Testis (tissue), 3 donors: Measurements from ENCODE around the gene SLC9A6. TPM values are rescaled to one million over a fixed set of nuclear protein-coding genes. Genes with fewer than 3 reads are reported as not detected.

Experiments
- DNase-seq: peaks from one replicate; pipeline ENCODE4 v3.0.0-alpha.2; 2019
- H3K27ac ChIP-seq, 2 donors: fragments of 200-600 bp; sonication (generic); one replicate each; pipeline ENCODE4 v1.5.1; 2019
- H3K27me3 ChIP-seq: fragments of 200-600 bp; sonication (generic); one replicate; pipeline ENCODE4 v1.5.1; 2019
- H3K36me3 ChIP-seq: fragments of 200-600 bp; sonication (generic); one replicate; pipeline ENCODE4 v1.5.1; 2017; ENCODE audit warnings: low read depth; ENCODE audit errors: missing control alignments
- H3K4me1 ChIP-seq: fragments of 200-600 bp; sonication (generic); one replicate; pipeline ENCODE4 v1.5.1; 2019
- H3K4me3 ChIP-seq, 2 donors: fragments of 200-600 bp; sonication (generic); one replicate each; pipeline ENCODE4 v1.5.1; 2017 to 2019
- H3K9me3 ChIP-seq: fragments of 200-600 bp; sonication (generic); one replicate; pipeline ENCODE4 v1.5.1; 2017
- POLR2A ChIP-seq: fragments of 450-650 bp; IDR thresholded peaks from one replicate; pipeline ENCODE4 v1.6.1; 2017; ENCODE audit warnings: antibody characterized with exemption, mild to moderate bottlenecking, moderate library complexity
- WGBS, 2 donors: methylation state at CpG; one replicate each; pipeline ENCODE4 v1.1.5; 2018; 5-methylcytosine and 5-hydroxymethylcytosine counted together
- intact Hi-C: fragments of 100-400 bp; cut with DNase I; formaldehyde crosslinking; loops from one replicate; pipeline ENCODE4 v1.15.1; 2023; ENCODE audit warnings: low total_unique reads
- polyA plus RNA-seq: library from polyadenylated mRNA; stranded (reverse); fragments of 350-450 nt; fragmentation: Illumina TruSeq; extraction: RNeasy Lipid Tissue Mini Kit (QIAGEN cat#74804); gene quantifications from one replicate; pipeline ENCODE4 v1.2.3, GENCODE V29; 2014; ENCODE audit warnings: low read depth, low replicate concordance; ENCODE audit not compliant: insufficient read depth
- total RNA-seq, 2 donors: library from RNA; depleted of rRNA; stranded (reverse); fragments of >200 nt; gene quantifications; one replicate each; pipeline ENCODE4 v1.2.3, GENCODE V29; 2016
- TF ChIP-seq, protein P1 (sequence below), 3 experiments: fragments of 450-650 bp in 2 of 3; fragments of 200-600 bp in 1 of 3; sonication (generic) in 1 of 3; IDR thresholded peaks; one replicate each; pipeline ENCODE4 v1.5.1; 2016 to 2019; ENCODE audit warnings: antibody characterized with exemption in 3 of 3, mild to moderate bottlenecking in 2 of 3, moderate library complexity in 1 of 3

Gene SLC9A6
- total and polyA plus RNA-seq, 3 donors from 2014 or later: 13.0 to 19.9 (median 18.3) TPM

DNA sequence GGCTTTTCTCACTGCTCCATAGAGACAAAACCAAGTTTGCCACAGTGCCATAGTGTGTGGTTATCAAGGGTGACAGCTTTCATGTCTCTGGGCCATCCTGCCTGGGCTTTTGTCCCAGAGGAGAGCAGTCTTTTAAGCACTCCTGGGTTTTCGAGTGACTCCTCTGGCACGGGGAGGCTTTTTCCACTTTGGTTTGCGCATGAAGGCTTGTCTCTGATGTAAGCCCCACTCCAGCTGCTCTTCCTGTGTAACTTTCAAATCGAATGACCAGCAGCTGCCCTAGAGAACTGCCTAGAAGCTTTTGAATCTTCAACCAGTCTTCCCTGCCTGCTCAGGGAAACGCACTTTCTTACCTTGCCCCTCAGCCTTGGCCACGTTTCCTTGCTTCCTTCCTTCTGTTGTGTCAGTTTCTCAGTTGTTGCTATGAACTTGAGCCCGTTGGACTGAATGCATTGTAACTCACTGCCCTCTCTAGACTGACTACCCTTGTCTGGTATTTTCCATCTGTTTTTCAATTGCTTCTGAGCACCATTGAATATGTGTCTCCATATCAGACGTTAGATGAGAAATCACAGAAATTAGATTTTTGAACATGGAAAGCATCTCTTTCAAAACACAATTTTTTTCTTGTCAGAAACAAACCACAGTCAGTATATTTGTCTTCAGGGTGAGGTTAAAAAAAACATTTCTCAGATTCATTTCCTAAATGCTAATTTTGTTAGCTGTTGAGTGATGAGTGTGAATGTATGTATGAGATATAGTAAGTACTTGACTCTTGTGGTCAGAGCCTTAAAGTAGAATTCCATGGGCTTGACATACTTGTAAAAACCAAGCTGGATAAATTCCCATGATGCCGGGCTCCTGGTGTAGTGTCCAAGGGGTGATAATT is 45.3 kb downstream of the SLC9A6 start:
- no peaks in the 10 kb centered on the region for H3K36me3 ChIP-seq
- intact Hi-C loops: no loop called here
- WGBS, 2 donors: 84 to 86% methylated on average over 5 to 9 of the region's 9 CpGs
- TF ChIP-seq, protein P1, sequence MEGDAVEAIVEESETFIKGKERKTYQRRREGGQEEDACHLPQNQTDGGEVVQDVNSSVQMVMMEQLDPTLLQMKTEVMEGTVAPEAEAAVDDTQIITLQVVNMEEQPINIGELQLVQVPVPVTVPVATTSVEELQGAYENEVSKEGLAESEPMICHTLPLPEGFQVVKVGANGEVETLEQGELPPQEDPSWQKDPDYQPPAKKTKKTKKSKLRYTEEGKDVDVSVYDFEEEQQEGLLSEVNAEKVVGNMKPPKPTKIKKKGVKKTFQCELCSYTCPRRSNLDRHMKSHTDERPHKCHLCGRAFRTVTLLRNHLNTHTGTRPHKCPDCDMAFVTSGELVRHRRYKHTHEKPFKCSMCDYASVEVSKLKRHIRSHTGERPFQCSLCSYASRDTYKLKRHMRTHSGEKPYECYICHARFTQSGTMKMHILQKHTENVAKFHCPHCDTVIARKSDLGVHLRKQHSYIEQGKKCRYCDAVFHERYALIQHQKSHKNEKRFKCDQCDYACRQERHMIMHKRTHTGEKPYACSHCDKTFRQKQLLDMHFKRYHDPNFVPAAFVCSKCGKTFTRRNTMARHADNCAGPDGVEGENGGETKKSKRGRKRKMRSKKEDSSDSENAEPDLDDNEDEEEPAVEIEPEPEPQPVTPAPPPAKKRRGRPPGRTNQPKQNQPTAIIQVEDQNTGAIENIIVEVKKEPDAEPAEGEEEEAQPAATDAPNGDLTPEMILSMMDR (IDR thresholded peaks at IDR 0.05): no peak
- TF ChIP-seq POLR2A: no peak
- no peak overlapping the region for H3K27ac ChIP-seq
- no peaks in the 10 kb centered on the region for H3K27me3 ChIP-seq
- DNase-seq: no peak
- H3K9me3 ChIP-seq: no peaks in the 10 kb centered on the region
- no peaks in the 10 kb centered on the region for H3K4me1 ChIP-seq
- H3K4me3 ChIP-seq: no peak overlapping the region

DNA sequence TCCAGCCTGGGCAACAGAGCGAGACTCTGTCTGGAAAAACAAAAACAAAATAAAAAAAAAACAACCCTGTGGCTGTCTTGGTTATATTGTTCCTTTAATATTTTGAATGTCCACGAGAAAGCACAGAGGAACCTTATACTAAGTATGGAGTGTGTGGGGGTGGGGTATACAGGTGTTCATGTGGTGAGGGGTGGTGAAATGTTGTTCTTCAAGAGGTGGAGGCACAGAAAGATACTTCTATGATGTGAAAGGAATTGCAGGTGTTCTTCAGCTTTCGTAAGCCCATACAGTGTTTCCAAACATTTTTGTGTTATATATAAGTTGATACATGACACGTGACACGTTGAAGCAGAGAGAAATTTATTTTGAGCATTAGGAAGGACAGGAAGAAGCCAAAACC is 46.4 kb downstream of the SLC9A6 start:
- H3K27me3 ChIP-seq: no peaks in the 10 kb centered on the region
- H3K36me3 ChIP-seq: no peaks in the 10 kb centered on the region
- 78 to 89% methylated on average over 5 of the region's 5 CpGs for WGBS, 2 donors
- no peaks in the 10 kb centered on the region for H3K9me3 ChIP-seq
- no peak overlapping the region for H3K4me3 ChIP-seq
- no peaks in the 10 kb centered on the region for H3K4me1 ChIP-seq
- H3K27ac ChIP-seq: no peak overlapping the region
- intact Hi-C loops: no loop called here
- TF ChIP-seq, protein P1 (IDR thresholded peaks at IDR 0.05): no peak
- TF ChIP-seq POLR2A: no peak
- DNase-seq: no peak

DNA sequence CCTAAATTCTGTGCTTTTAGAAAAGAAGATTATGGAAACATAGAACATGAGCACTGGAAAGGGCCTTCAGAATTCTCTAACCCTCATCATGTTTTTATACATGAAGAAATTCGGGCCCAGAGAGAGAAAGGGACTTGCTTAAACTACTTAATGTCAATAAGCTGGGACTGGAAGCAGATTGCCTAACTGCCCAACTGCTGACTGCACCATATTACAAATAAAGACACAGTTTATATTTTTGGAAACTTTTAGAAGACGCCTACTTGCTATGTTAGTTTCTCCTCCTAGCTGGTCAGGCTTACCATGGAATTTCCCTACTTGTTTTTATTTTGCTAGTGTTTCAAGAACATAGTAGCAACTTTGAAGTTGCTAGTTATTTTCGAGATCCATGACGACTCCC is 47.1 kb downstream of the SLC9A6 start:
- 57 to 74% methylated on average over 4 of the region's 4 CpGs for WGBS, 2 donors
- intact Hi-C loops: no loop called here
- H3K27me3 ChIP-seq: no peaks in the 10 kb centered on the region
- H3K9me3 ChIP-seq: no peaks in the 10 kb centered on the region
- H3K36me3 ChIP-seq: no peaks in the 10 kb centered on the region
- no peaks in the 10 kb centered on the region for H3K4me1 ChIP-seq
- DNase-seq: no peak
- TF ChIP-seq POLR2A: no peak
- TF ChIP-seq, protein P1 (IDR thresholded peaks at IDR 0.05): no peak
- H3K4me3 ChIP-seq: no peak overlapping the region
- H3K27ac ChIP-seq: no peak overlapping the region

DNA sequence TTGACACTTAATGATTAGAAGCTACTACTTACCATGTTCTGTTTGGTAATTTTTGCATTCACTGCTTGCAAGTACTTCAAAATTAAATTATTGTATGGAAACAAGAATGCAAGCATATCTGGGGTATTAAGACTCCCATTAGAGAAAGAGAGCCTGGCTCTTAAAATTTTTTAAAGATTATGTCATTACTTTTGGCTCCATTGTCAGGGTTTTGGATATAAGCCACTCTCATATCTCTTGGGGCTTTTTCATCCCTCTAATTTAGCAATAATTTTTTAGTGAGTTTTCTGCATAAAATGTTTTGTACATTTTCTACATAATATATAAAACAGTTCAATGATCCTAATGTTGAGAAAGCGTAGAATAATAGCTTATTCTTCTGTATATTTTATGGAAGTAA is 49.4 kb downstream of the SLC9A6 start:
- intact Hi-C loops: no loop called here
- DNase-seq: no peak
- Histone ChIP-seq H3K36me3 (no peaks in the 10 kb centered on the region), H3K4me3 (no peak overlapping the region), H3K27ac (no peak overlapping the region), H3K9me3 (no peaks in the 10 kb centered on the region), H3K27me3 (no peaks in the 10 kb centered on the region), H3K4me1 (no peaks in the 10 kb centered on the region)
- WGBS, 2 donors: 88 to 93% methylated on average over 1 of the region's 1 CpG
- no peak for TF ChIP-seq POLR2A
- TF ChIP-seq, protein P1 (IDR thresholded peaks at IDR 0.05): no peak

DNA sequence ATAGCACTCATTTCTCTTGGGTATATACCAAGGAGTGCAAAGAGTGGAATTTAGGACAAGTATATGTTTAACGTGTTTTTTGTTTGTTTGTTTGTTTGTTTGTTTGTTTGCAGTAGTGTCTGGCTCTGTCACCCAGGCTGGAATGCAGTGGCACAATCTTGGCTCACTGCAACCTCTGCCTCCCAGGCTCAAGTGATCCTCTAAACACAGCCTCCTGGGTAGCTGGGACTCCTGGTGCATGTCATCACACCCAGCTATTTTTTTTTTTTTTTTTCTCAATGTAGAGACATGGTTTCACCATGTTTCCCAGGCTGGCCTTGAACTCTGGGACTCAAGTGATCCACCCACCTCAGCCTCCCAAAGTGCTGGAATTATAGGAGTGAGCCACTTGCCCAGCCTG is 50.4 kb downstream of the SLC9A6 start:
- no peaks in the 10 kb centered on the region for H3K9me3 ChIP-seq
- H3K27ac ChIP-seq: no peak overlapping the region
- no peak for TF ChIP-seq POLR2A
- TF ChIP-seq, protein P1 (IDR thresholded peaks at IDR 0.05): no peak
- no peaks in the 10 kb centered on the region for H3K27me3 ChIP-seq
- 82 to 94% methylated on average over 1 of the region's 1 CpG for WGBS, 2 donors
- H3K4me1 ChIP-seq: no peaks in the 10 kb centered on the region
- no peak overlapping the region for H3K4me3 ChIP-seq
- no peaks in the 10 kb centered on the region for H3K36me3 ChIP-seq
- intact Hi-C loops: no loop called here
- DNase-seq: no peak
